GM12891 (cell line): ENCODE measurements around the gene MAD1L1. TPM values are rescaled to one million over a fixed set of nuclear protein-coding genes. Genes with fewer than 3 reads are reported as not detected.
A peak's percentile ranks its signal among the peaks of the same experiment; 100 is the strongest.

ENCODE experiments used
- DNase-seq: peaks from one replicate; pipeline ENCODE4 v3.0.0; 2011; ENCODE audit warnings: low spot score; ENCODE audit not compliant: insufficient read length
- FAIRE-seq: peaks from 2 replicates; lab custom pipeline; 2011; peaks lifted over from hg19 to GRCh38; lab: Jason Lieb, UNC
- PAX5 ChIP-seq: IDR thresholded peaks from 2 replicates; pipeline ENCODE4 v1.6.1; 2011; ENCODE audit warnings: low read length, moderate library complexity, mild to moderate bottlenecking; ENCODE audit not compliant: insufficient read depth, severe bottlenecking
- POLR2A ChIP-seq: IDR thresholded peaks from 2 replicates; pipeline ENCODE4 v1.6.1; 2011; ENCODE audit warnings: low read depth, low read length, control low read depth
- POLR2AphosphoS5 ChIP-seq: IDR thresholded peaks from 2 replicates; pipeline ENCODE4 v1.6.1; 2011; ENCODE audit warnings: low read depth, low read length, control low read depth
- POU2F2 ChIP-seq: IDR thresholded peaks from 2 replicates; pipeline ENCODE4 v1.6.1; 2011; ENCODE audit warnings: low read depth, mild to moderate bottlenecking, control low read depth, low read length, moderate library complexity
- SPI1 ChIP-seq: IDR thresholded peaks from 2 replicates; pipeline ENCODE4 v1.6.1; 2011; ENCODE audit warnings: low read depth, low read length, control low read depth
- TAF1 ChIP-seq: IDR thresholded peaks from 2 replicates; pipeline ENCODE4 v1.6.1; 2011; ENCODE audit warnings: low read depth, low read length, control low read depth
- polyA plus RNA-seq: library from polyadenylated mRNA; unstranded; fragments of >200 nt; gene quantifications from one replicate; pipeline ENCODE4 v1.2.1, GENCODE V29; 2012; ENCODE audit warnings: low read depth, missing spikeins, inconsistent platforms; ENCODE audit not compliant: missing spikeins

Gene MAD1L1
- polyA plus RNA-seq = 90.5 TPM

DNA sequence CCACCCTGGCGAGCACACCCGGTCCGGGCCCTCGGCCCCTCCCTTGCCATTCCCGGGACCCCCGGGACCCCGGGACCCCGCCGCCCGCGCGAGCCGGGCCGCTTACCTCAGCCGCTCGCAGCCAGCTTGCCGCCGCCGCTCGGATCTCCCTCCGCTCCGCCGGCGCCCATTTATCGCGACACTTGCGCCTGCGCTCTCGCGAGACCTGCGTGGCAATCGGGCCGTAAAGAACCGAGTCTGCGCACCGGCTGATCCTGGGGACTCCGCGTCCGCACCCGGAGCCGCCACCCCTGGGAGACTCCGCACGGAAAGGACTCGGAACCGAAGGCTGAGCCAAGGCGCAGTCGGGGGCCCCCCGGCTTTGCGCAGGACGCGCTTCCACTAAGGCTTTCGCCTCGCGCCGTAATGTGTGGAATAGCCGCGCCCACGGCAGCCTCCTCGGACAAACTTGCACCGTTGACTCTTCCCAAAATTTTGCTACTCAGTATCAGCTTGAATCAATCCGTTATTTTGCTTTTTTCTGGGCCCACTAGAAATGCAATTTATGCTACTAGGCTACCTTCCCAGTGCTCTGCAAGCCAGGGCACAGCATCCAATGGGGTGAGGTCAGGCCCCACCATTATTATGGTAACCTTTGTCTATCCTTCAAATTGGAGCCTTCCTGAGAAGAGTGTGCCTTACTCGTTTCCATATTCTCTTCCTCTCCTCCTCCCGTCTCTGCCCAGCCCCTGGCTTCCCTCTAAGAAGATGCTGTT, at the start of gene MAD1L1:
Gene MAD1L1, minus strand, starts transcription at position 180 of the 755 bp plus-strand sequence. CDS start 2,812 bp downstream, outside the sequence.
- peak; percentile 75 for FAIRE-seq
- DNase-seq = peak; percentile 95
- TF ChIP-seq TAF1 (peak; percentile 47), POU2F2 (no peak), POLR2AphosphoS5 (peak; percentile 59; the same call in 1 of the 2 replicates), PAX5 (peak; percentile 9), POLR2A (peak; percentile 50; the same call in 1 of the 2 replicates), SPI1 (no peak)

DNA sequence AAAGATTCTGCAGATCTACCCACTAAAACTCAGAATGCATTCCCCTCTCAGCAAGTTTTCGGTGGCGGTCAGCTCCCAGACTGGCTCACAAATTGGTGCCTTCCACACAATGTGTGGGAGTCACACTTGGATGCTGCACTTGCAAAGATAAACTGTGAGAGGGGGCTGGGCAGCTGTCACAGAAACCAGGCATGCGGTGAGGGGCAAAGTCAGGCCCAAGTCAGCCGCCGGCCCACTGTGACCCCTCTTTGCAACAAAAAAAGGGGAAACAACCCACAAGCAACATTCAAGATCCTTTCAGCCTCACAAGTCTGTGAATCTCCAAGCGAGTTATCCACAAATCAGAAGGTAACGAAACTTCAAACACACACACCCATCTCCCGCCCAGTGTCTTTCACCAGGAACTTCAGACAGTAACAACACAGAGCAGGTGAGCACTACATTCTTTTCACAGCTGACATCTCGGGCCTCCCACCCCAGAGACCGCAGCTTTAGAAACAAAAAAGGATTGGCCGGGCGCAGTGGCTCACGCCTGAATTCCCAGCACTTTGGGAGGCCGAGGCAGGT, 49.5 kb upstream of the MAD1L1 start:
- no peak for DNase-seq
- no peak for FAIRE-seq
- TF ChIP-seq PAX5 (no peak), POU2F2 (no peak), POLR2AphosphoS5 (no peak), TAF1 (no peak), SPI1 (no peak), POLR2A (no peak)

DNA sequence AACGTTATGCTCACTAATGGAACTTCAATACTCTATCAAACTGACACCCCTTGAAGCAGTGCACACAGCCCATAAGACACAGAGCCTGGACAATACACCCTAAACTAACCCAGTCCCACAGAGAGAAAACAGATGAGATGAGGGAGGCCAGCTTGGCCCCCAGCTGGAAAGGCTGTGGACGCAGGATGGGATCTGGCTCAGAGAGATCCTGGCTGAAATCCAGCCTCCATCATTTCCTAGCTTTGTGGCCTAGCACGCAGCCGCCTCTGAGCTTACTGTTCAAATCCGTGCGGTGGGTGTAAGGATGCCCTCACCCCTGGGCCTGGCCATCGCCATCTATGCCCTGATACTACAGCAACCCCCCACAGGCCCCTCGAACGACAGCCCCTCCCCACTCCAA, 48.8 kb upstream of the MAD1L1 start:
- TF ChIP-seq SPI1 (no peak), TAF1 (no peak), POLR2A (no peak), POU2F2 (no peak), PAX5 (no peak), POLR2AphosphoS5 (no peak)
- DNase-seq = no peak
- no peak for FAIRE-seq

DNA sequence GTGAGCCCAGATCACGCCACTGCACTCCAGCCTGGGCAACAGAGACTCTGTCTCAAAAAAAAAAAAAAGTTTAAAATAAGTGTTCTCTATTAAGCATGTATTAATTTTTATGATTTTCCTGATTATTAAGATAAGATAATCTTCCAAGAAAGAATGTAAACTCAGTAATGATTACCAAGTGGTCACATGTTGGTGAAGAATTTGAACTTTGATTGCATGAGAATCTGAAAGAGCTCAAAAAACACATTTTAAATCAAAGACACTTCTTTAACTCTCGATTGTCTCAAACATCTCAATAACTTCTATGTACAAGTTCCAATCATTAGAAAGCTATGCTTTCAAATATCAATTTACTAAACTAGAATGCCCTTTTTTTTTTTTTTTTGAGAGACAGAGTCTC, 47.7 kb upstream of the MAD1L1 start:
- FAIRE-seq (no peak), DNase-seq (no peak)
- TF ChIP-seq POU2F2 = no peak

DNA sequence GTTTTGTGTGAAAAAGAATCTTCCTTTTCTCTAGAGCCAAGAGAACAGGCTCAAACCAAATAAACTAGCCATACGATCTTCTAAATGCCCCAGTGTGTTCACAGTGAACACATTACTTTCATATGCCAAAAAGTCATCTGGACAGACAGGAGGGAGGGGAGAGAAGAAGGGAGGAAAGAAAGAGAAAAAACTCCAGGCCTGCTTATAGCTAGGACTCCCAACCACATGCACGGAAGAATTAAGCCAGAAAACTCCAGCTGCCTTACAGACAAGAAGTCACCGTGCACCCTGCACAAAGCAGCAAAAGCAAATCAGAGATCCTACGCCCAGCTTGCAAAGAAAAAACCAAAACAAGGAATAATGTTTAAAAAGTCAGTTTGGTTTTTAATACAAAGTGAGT, 47.2 kb upstream of the MAD1L1 start:
- FAIRE-seq = peak; percentile 26
- TF ChIP-seq POLR2A (no peak), POLR2AphosphoS5 (no peak), POU2F2 (no peak), TAF1 (no peak), PAX5 (no peak), SPI1 (no peak)
- no peak for DNase-seq

DNA sequence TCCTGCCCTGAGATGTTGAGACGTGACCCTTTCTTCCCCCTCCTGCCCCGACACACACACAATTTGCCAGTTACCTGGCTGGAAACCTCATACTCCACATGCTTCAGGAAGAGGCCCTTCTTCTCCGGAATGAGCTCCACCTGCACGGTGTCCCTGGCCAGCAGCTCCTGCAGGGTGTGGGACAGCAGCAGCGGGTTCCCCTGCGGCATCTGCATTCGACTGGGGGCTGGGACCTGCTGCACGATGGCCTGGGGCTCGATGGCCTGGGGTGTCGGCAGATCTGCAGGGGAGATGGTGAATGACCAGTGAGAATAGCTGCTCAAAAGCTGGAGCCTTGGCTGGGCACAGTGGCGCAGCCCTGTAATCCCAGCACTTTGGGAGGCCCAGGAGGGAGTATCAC, 45.3 kb upstream of the MAD1L1 start:
- no peak for TF ChIP-seq TAF1
- no peak for TF ChIP-seq POLR2AphosphoS5
- TF ChIP-seq POU2F2 = no peak
- TF ChIP-seq POLR2A = no peak
- TF ChIP-seq SPI1 = no peak
- TF ChIP-seq PAX5 = no peak
- DNase-seq (no peak), FAIRE-seq (no peak)

DNA sequence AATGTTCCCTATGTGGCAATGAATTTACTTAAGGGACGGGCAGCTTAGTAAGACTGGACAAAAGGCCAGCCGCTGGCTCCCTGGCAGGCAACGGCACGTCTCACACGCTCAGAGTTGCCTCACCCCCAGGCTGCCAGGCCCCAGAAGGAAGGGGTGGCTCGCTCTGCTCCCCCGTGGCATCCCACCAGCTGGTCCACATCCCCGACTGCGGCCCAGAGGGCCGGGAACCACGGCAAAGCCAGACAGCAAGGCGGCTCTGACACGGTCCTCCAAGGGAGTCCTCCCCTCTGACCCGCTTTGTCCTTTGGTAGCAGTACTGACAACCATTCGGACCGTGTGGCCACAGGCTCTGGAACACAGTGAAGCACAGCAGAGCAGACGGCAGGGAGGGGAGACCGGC, 43.4 kb upstream of the MAD1L1 start:
- FAIRE-seq = no peak
- no peak for TF ChIP-seq PAX5
- TF ChIP-seq TAF1 = no peak
- TF ChIP-seq SPI1 = no peak
- TF ChIP-seq POLR2AphosphoS5 = no peak
- TF ChIP-seq POLR2A = no peak
- TF ChIP-seq POU2F2 = no peak
- DNase-seq = no peak

DNA sequence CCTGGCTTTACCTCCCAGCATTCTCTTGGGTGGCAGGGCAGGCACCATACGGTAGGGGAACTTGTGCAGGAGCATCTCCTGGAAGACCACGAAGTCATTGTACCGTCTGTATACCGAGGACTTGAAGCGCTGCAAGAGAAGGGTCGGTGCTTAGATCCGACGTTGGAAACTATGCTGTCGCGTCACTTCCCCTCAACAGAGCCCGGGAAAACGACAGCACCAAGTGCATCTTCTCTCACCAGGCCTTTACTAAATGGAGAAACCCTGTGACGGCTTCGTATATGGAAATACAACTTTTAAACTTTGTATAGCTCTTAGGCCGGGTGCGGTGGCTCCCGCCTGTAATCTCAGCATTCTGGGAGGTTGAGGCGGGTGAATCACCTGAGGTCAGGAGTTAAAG, 42.4 kb upstream of the MAD1L1 start:
- no peak for FAIRE-seq
- TF ChIP-seq POLR2AphosphoS5 (no peak), SPI1 (no peak)
- no peak for DNase-seq

DNA sequence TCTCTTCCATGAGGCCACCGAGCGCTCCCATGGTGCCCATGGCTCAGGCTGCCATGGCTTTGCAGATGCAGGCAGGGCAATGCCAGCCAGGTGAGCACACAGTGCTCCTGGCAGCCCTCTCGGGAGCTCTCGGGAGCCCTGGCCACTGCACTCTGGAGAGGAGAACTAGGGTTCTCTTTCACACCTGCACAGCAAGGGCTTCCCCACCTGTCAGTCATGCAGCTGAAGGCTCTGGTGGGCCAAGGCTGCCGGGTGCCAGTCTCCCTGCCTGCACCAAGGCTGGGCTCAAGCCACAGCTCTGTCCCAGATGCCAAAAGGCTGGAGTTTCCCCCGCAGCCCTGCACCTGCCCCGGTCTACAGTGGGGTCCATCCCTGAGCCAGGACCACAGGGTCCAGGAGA, 41.9 kb upstream of the MAD1L1 start:
- FAIRE-seq (no peak), DNase-seq (no peak)
- TF ChIP-seq POLR2A = no peak
- TF ChIP-seq PAX5 = no peak

DNA sequence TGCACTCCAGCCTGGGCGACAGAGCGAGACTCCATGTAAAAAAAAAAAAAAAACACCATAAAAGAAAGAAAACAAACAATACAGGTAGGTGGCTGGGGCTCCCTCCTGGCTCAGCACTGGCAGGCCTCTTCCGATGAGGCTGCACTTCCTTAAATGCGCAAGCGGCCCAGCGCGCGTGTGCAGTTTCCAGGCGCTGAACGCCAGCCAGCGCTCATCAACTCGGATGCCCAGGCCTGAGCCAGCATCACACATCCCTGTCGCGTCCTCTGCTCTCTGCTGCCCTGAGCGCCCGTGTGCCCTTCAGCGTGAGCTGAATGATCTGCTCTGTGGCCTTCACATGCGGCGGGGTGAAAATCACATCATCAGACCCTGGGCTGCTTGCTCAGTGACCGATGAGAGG, 41.1 kb upstream of the MAD1L1 start:
- no peak for TF ChIP-seq SPI1
- TF ChIP-seq TAF1 = no peak
- no peak for TF ChIP-seq PAX5
- TF ChIP-seq POLR2A = no peak
- no peak for TF ChIP-seq POLR2AphosphoS5
- no peak for TF ChIP-seq POU2F2
- no peak for DNase-seq
- FAIRE-seq = no peak

DNA sequence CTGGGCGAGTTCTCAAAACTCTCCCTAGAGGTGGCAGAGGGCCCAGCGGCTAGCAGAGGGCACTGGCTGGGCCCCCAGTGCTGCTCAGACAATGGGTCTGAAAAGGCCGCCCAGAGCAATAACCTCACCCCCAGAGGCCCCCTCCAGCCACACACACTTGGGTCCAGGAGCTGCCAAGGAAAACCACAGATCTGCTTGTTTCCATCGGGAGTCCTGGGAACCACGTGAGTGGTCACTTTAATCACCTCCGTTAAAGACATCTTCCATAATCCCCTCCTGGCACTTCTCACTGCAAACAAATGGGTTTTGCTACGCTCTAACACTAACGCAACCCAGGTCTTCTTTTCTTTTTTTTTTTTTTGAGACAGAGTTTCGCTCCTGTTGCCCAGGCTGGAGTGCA, 39.3 kb upstream of the MAD1L1 start:
- no peak for FAIRE-seq
- TF ChIP-seq SPI1 (no peak), TAF1 (no peak), PAX5 (no peak), POLR2A (no peak)

More for the DNA sequence above, 39.3 kb upstream of the MAD1L1 start:
- no peak for DNase-seq
